Osteocyte (in vitro differentiated cells): ENCODE data around the gene METTL25B. TPM values are rescaled to one million over a fixed set of nuclear protein-coding genes. Genes with fewer than 3 reads are reported as not detected.

Experiments used
- DNase-seq: peaks from one replicate; pipeline ENCODE4 v3.0.0; 2021; ENCODE audit warnings: mixed read lengths; ENCODE audit not compliant: unreplicated experiment; ENCODE audit errors: extremely low spot score
- H3K27ac Mint-ChIP-seq: one replicate; pipeline ENCODE4 v1.8.0; 2021; ENCODE audit warnings: mild to moderate bottlenecking, mixed read lengths; ENCODE audit not compliant: unreplicated experiment
- H3K27me3 Mint-ChIP-seq: one replicate; pipeline ENCODE4 v1.8.0; 2021; ENCODE audit warnings: mixed read lengths; ENCODE audit not compliant: unreplicated experiment
- H3K36me3 Mint-ChIP-seq: one replicate; pipeline ENCODE4 v1.8.0; 2021; ENCODE audit warnings: mixed read lengths; ENCODE audit not compliant: unreplicated experiment
- H3K4me1 Mint-ChIP-seq: one replicate; pipeline ENCODE4 v1.8.0; 2021; ENCODE audit warnings: mixed read lengths; ENCODE audit not compliant: unreplicated experiment
- H3K4me3 Mint-ChIP-seq: one replicate; pipeline ENCODE4 v1.8.0; 2021; ENCODE audit warnings: mild to moderate bottlenecking, moderate library complexity, mixed read lengths; ENCODE audit not compliant: unreplicated experiment
- H3K9me3 Mint-ChIP-seq: one replicate; pipeline ENCODE4 v1.8.0; 2021; ENCODE audit warnings: mixed read lengths; ENCODE audit not compliant: unreplicated experiment
- CTCF ChIP-seq: fragments of 200-600 bp; sonication (generic); IDR thresholded peaks from 2 replicates; pipeline ENCODE4 v1.5.0; 2021; ENCODE audit warnings: antibody characterized with exemption, mild to moderate bottlenecking, moderate library complexity
- total RNA-seq: library from RNA; stranded (reverse); gene quantifications from 2 replicates; pipeline ENCODE4 v1.2.1, GENCODE V29; 2021

The METTL25B gene
- total RNA-seq, 1 donor from 2014 or later: 21.3 TPM

GRCh38 chr1:156727492-156727891 lies 777 bp upstream of the METTL25B start:
- no peaks in the 10 kb centered on the region for H3K9me3 Mint-ChIP-seq
- H3K27me3 Mint-ChIP-seq: no peaks in the 10 kb centered on the region
- DNase-seq: no peak
- no peak overlapping the region for H3K4me3 Mint-ChIP-seq
- peak overlapping the region; percentile 97 for H3K27ac Mint-ChIP-seq
- H3K36me3 Mint-ChIP-seq: peaks cover 12% of the 10 kb centered on the region
- H3K4me1 Mint-ChIP-seq: peaks cover 13% of the 10 kb centered on the region
- no peak for TF ChIP-seq CTCF

- DNase-seq: peak; percentile 97
- no peak for TF ChIP-seq CTCF
These were observed 562 bp downstream of the METTL25B start, which contains the start of gene ISG20L2 for GRCh38 chr1:156728599-156729462. Gene ISG20L2 (minus strand): TSS chr1:156728766. CDS start chr1:156727652, 1,114 bp downstream.

GRCh38 chr1:156733989-156734584 lies 5.8 kb downstream of the METTL25B start:
- Mint-ChIP-seq H3K4me3 (no peak overlapping the region), H3K36me3 (peaks cover 4% of the 10 kb centered on the region), H3K4me1 (peaks cover 8% of the 10 kb centered on the region), H3K27me3 (no peaks in the 10 kb centered on the region), H3K27ac (no peak overlapping the region), H3K9me3 (no peaks in the 10 kb centered on the region)
- no peak for TF ChIP-seq CTCF
- no peak for DNase-seq

More at GRCh38 chr1:156728599-156729462, 562 bp downstream of the METTL25B start, which contains the start of gene ISG20L2:
- Mint-ChIP-seq H3K4me3 (no peak within 1 kb of the TSS), H3K4me1 (peaks cover 13% of the 10 kb centered on the region), H3K36me3 (peaks cover 9% of the 10 kb centered on the region), H3K9me3 (no peaks in the 10 kb centered on the region), H3K27ac (peak within 1 kb of the TSS; percentile 97), H3K27me3 (no peaks in the 10 kb centered on the region)

GRCh38 chr1:156738407-156738806 lies 10.1 kb downstream of the METTL25B start:
- peaks cover 7% of the 10 kb centered on the region for H3K36me3 Mint-ChIP-seq
- TF ChIP-seq CTCF: no peak
- no peak overlapping the region for H3K4me3 Mint-ChIP-seq
- H3K4me1 Mint-ChIP-seq: peaks cover 22% of the 10 kb centered on the region
- no peaks in the 10 kb centered on the region for H3K27me3 Mint-ChIP-seq
- H3K9me3 Mint-ChIP-seq: no peaks in the 10 kb centered on the region
- H3K27ac Mint-ChIP-seq: no peak overlapping the region
- no peak for DNase-seq

GRCh38 chr1:156738916-156739315 lies 10.6 kb downstream of the METTL25B start:
- H3K27ac Mint-ChIP-seq: no peak overlapping the region
- peaks cover 22% of the 10 kb centered on the region for H3K4me1 Mint-ChIP-seq
- DNase-seq: no peak
- H3K9me3 Mint-ChIP-seq: no peaks in the 10 kb centered on the region
- no peaks in the 10 kb centered on the region for H3K27me3 Mint-ChIP-seq
- no peak overlapping the region for H3K4me3 Mint-ChIP-seq
- TF ChIP-seq CTCF: no peak
- H3K36me3 Mint-ChIP-seq: peaks cover 11% of the 10 kb centered on the region
